ENCODE data around the gene IL20. TPM values are rescaled to one million over a fixed set of nuclear protein-coding genes. Genes with fewer than 3 reads are reported as not detected.
"Not testable (repeated sequence)": the region's sequence is repeated elsewhere in the genome, so short reads cannot be mapped to it uniquely, and the experiment has no call there.

IL20 gene
- total RNA-seq, 1 donor from 2014 or later: not detected

DNA sequence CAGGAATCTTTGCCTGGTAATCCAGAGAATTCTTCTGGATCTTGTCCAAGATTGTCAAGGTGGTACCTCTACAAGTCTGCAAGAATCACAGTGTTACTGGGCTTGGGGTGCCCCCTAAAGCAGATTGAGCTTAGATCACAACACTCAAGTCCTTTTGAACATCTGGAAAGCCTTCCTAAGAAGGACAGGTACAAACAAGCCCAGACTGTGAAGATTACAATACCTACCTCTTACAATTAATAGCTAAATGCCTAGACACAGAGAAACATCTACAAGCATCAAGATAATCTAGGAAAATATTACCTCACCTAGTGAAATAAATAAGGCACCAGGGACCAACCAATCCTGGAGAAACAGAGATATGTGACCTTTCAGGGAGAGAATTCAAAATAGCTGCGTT, 17.5 kb upstream of the IL20 start:
- DNase-seq (ENCODE audit: extremely low spot score, unreplicated experiment): no peak
- H3K36me3 Mint-ChIP-seq (ENCODE audit: unreplicated experiment): no peaks in the 10 kb centered on the region
- H3K27me3 Mint-ChIP-seq (ENCODE audit: unreplicated experiment): peaks cover 40% of the 10 kb centered on the region
- no peak overlapping the region for H3K27ac Mint-ChIP-seq (ENCODE audit: unreplicated experiment)
- H3K9me3 Mint-ChIP-seq (ENCODE audit: unreplicated experiment): peaks cover 17% of the 10 kb centered on the region
- TF ChIP-seq, protein P1, sequence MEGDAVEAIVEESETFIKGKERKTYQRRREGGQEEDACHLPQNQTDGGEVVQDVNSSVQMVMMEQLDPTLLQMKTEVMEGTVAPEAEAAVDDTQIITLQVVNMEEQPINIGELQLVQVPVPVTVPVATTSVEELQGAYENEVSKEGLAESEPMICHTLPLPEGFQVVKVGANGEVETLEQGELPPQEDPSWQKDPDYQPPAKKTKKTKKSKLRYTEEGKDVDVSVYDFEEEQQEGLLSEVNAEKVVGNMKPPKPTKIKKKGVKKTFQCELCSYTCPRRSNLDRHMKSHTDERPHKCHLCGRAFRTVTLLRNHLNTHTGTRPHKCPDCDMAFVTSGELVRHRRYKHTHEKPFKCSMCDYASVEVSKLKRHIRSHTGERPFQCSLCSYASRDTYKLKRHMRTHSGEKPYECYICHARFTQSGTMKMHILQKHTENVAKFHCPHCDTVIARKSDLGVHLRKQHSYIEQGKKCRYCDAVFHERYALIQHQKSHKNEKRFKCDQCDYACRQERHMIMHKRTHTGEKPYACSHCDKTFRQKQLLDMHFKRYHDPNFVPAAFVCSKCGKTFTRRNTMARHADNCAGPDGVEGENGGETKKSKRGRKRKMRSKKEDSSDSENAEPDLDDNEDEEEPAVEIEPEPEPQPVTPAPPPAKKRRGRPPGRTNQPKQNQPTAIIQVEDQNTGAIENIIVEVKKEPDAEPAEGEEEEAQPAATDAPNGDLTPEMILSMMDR (IDR thresholded peaks at IDR 0.05): no peak
- no peaks in the 10 kb centered on the region for H3K4me1 Mint-ChIP-seq (ENCODE audit: unreplicated experiment)
- H3K4me3 Mint-ChIP-seq (ENCODE audit: unreplicated experiment): no peak overlapping the region

DNA sequence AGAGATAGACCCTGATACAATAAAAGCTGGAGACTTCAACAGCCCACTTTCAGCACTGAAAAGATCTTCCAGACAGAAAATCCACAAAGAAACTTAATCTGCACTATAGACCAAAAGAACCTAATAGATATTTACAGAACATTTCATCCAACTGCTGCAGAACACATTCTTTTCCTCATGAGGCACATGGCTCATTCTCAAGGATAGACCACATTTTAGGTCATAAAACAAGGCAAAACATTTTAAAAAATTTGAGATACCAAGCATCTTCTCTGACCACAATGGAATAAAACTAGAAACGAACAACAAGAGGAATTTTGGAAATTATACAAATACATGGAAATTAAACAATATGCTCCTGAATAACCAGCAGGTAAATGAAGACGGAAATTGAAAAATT, 15.0 kb upstream of the IL20 start:
- Mint-ChIP-seq H3K27me3 (ENCODE audit: unreplicated experiment) (peaks cover 40% of the 10 kb centered on the region), H3K36me3 (ENCODE audit: unreplicated experiment) (no peaks in the 10 kb centered on the region), H3K27ac (ENCODE audit: unreplicated experiment) (no peak overlapping the region), H3K4me1 (ENCODE audit: unreplicated experiment) (no peaks in the 10 kb centered on the region), H3K4me3 (ENCODE audit: unreplicated experiment) (no peak overlapping the region), H3K9me3 (ENCODE audit: unreplicated experiment) (peaks cover 22% of the 10 kb centered on the region)
- TF ChIP-seq, protein P1 (IDR thresholded peaks at IDR 0.05): no peak
- no peak for DNase-seq (ENCODE audit: extremely low spot score, unreplicated experiment)

DNA sequence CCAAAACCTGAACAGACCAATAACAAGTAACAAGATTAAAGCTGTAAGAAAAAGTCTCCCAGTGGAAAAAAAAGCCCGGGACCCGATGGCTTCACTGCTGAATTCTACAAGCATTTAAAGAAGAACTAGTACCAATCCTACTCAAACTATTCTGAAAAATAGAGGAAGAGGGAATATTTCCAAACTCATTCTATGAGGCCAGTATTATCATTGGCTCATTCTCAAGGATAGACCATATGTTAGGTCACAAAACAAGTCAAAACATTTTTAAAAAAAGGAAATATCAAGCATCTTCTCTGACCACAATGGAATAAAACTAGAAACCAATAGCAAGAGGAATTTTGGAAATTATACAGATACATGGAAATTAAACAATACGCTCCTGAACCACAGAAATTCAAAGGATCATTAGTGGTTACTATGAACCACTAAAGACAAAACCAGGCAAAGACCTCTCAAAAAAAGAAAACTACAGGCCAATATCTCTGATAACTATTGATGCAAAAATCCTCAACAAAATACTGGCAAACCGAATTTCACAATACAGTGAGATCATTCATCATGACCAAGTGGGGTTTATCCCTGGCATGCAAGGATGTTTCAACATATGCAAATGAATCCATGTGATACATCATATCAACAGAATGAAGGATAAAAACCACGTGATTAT, 13.9 kb upstream of the IL20 start:
- TF ChIP-seq, protein P1 (IDR thresholded peaks at IDR 0.05): no peak
- DNase-seq (ENCODE audit: extremely low spot score, unreplicated experiment): no peak
- Mint-ChIP-seq H3K36me3 (ENCODE audit: unreplicated experiment) (no peaks in the 10 kb centered on the region), H3K9me3 (ENCODE audit: unreplicated experiment) (peaks cover 22% of the 10 kb centered on the region), H3K27ac (ENCODE audit: unreplicated experiment) (no peak overlapping the region), H3K27me3 (ENCODE audit: unreplicated experiment) (peaks cover 40% of the 10 kb centered on the region), H3K4me3 (ENCODE audit: unreplicated experiment) (no peak overlapping the region), H3K4me1 (ENCODE audit: unreplicated experiment) (no peaks in the 10 kb centered on the region)

DNA sequence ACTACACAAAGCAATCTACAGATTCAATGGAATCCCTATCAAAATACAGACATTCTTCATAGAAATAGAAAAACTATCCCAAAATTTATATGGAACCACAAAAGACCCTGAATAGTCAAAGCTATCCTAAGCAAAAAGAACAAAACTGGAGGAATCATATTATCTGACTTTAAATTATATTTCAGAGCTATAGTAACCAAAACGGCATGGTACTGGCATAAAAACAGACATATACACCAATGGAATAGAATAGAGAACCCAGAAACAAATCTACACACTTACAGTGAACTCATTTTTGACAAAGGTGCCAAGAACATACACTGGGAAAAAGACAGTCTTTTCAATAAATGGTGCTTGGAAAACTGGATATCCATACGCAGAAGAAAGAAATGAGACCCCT, 12.8 kb upstream of the IL20 start:
- H3K9me3 Mint-ChIP-seq (ENCODE audit: unreplicated experiment): peaks cover 22% of the 10 kb centered on the region
- not testable (repeated sequence) for DNase-seq (ENCODE audit: extremely low spot score, unreplicated experiment); H3K4me3 Mint-ChIP-seq (ENCODE audit: unreplicated experiment); H3K27ac Mint-ChIP-seq (ENCODE audit: unreplicated experiment); H3K36me3 Mint-ChIP-seq (ENCODE audit: unreplicated experiment); H3K4me1 Mint-ChIP-seq (ENCODE audit: unreplicated experiment)
- peaks cover 40% of the 10 kb centered on the region for H3K27me3 Mint-ChIP-seq (ENCODE audit: unreplicated experiment)

DNA sequence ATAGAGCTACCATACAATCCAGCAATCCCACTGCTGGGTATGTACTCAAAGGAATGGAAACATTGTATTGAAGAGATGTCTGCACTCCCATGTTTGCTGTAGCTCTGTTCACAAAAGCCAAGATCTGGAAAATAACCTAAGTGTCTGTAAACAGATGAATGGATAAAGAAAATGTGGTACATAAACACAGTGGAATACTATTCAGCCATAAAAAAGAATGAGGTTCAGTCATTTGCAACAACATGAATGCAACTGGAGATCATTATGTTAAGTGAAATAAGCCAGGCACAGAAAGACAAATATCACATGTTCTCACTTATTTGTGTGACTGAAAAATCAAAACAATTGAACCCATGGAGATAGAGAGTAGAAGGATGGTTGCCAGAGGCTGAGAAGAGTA, 11.7 kb upstream of the IL20 start:
- DNase-seq (ENCODE audit: extremely low spot score, unreplicated experiment); H3K36me3 Mint-ChIP-seq (ENCODE audit: unreplicated experiment); H3K4me1 Mint-ChIP-seq (ENCODE audit: unreplicated experiment); H3K4me3 Mint-ChIP-seq (ENCODE audit: unreplicated experiment); H3K27ac Mint-ChIP-seq (ENCODE audit: unreplicated experiment): not testable (repeated sequence)
- peaks cover 36% of the 10 kb centered on the region for H3K27me3 Mint-ChIP-seq (ENCODE audit: unreplicated experiment)
- peaks cover 22% of the 10 kb centered on the region for H3K9me3 Mint-ChIP-seq (ENCODE audit: unreplicated experiment)

DNA sequence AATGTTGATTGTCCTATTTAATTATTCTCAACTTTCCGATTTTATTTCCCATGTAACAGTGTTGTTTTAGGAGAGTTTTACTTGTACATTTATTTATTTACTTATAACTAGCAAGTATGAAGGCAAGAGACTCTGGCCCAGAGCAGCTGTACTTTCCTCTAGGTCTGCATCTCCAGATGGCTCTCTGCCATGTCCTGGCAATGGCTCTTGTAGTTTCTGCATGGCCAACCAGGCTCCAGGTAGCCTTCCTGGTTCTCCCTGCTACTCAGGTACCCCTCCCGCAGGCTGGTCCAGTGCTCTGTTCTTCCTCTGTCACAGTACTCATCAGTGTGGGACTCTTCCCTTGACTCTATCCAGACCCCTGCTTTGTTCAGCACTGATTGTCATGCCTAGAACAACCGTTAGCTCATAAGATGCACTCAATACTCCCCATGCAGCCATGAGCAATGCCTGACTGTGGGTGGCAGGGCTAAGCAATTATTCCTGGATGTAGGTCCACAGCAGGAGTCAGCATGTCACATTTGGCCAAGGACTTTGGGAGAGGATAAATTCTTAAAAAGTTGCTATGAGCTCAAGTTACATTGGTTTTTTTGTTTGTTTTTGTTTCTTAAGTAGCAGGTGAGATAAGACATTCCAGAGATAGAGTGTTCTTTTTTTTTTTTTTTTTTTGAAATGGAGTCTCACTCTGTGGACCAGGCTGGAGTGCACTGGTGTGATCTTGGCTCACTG, 10.9 kb upstream of the IL20 start:
- DNase-seq (ENCODE audit: extremely low spot score, unreplicated experiment): no peak
- peaks cover 22% of the 10 kb centered on the region for H3K9me3 Mint-ChIP-seq (ENCODE audit: unreplicated experiment)
- H3K4me3 Mint-ChIP-seq (ENCODE audit: unreplicated experiment): no peak overlapping the region
- peaks cover 32% of the 10 kb centered on the region for H3K27me3 Mint-ChIP-seq (ENCODE audit: unreplicated experiment)
- no peak overlapping the region for H3K27ac Mint-ChIP-seq (ENCODE audit: unreplicated experiment)
- TF ChIP-seq, protein P1 (IDR thresholded peaks at IDR 0.05): no peak
- no peaks in the 10 kb centered on the region for H3K36me3 Mint-ChIP-seq (ENCODE audit: unreplicated experiment)
- no peaks in the 10 kb centered on the region for H3K4me1 Mint-ChIP-seq (ENCODE audit: unreplicated experiment)
